AG08396 (cell line): ENCODE measurements around the gene DENND5B.
"Not testable (repeated sequence)": the region's sequence is repeated elsewhere in the genome, so short reads cannot be mapped to it uniquely, and the experiment has no call there.

Experiments used
- DNase-seq: peaks from one replicate; pipeline ENCODE4 v3.0.0; 2012; ENCODE audit warnings: low spot score, mixed read lengths

The DENND5B gene

GRCh38 chr12:31590642-31591379 lies at the start of gene DENND5B:
Gene DENND5B (minus strand): TSS chr12:31591136. CDS start chr12:31590832, 304 bp downstream.
- DNase-seq = peak; percentile 91

GRCh38 chr12:31634620-31635019 lies 43.7 kb upstream of the DENND5B start:
- DNase-seq = no peak

DNA sequence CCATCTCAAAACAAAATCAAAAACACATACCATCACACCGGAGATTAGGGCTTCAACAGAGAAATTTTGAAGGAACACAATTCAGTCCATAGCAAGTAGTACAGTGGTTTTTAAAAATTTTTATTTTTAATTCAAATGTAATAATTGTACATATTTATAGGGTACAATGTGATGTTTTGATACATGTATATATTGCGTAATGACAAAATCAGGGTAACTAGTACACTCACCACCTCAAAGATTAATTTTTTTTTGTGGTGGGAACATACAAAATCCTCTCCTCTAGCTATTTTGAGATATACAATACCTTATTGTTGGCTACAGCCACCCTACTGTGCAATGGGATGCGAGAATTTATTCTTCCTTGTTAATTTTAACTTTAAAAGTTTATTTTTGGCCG lies 42.5 kb upstream of the DENND5B start:
- DNase-seq = no peak

DNA sequence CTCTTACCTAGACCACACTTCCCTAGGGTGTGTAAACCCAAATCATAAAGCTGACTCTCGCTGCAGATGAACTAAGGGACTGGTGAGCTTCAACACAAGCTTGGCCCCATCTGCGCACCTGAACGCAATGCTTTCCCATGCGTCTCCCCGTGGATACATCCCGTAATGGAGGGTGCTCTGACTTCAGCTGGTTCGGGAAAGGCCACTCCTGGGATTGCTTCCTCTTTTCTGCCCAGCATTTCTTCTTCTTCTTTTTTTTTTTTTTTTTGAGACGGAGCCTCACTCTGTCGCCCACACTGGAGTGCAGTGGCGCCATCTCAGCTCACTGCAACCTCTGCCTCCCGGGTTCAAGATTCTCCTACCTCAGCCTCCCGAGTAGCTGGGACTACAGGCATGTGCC lies 40.9 kb upstream of the DENND5B start:
- DNase-seq = no peak

DNA sequence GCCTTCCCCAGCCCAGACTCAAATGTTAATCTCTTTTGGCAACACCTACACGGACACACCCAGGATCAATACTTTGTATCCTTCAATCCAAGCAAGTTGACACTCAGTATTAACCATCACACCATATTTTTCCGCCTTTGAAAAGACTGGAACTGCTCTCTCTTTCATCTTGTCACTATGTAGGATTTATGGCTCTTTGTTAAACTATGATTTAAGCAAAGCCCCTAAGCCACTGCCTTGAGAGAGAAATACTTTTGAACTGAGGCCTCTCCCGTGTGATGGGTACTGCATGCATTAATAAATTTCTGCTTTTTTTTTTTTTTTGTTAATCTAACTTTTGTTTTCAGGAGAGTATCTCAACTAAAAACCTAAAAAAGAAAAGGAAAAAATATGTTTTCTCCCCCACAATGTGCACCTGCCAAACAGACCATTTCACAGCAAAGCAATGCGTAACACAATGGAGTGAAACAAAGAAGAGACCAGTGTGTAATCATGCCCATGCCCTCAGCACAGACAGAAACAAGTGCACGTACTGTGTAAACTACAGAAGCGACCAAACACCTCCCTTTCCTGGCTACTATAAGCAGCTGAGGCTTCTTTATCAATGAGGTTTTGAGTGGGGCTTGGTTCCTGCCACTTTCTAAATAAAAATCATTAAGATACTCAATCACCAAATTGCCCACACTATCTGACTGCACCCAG lies 40.2 kb upstream of the DENND5B start:
- no peak for DNase-seq

GRCh38 chr12:31629756-31630732 lies 39.1 kb upstream of the DENND5B start:
- peak; percentile 24 for DNase-seq

- DNase-seq = no peak
Measured at GRCh38 chr12:31627456-31628054, 36.6 kb upstream of the DENND5B start.

DNA sequence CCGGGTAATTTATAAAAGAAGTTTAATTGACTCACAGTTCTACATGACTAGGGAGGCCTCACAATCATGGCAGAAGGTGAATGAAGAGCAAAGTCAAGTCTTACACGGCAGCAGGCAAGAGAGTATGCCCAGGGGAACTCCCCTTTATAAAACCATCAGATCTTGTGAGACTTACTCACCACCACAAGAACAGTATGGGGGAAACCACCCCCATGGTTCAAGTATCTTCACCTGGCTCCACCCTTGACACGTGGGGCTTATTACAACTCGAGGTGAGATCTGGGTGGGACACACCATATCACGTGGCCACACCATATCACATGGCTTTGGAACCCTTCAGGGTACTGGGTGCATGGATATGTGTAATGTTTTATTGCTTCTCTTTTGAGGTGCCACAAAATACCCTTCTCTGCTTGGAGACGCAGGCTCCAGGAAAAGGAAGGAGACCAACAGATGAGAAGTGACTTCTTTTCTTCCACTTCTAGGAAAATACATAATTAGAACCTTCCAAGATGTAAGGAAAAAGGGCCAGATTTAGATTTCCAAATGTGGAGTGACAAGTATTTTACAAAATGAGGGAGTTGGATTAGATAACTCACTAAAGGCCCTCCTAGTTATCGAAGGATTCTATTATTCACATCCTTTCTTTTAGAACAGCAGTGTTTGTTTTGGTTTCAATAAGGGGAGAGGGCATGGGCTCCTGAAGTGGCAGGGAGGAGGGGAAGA lies 35.5 kb upstream of the DENND5B start:
- no peak for DNase-seq

DNA sequence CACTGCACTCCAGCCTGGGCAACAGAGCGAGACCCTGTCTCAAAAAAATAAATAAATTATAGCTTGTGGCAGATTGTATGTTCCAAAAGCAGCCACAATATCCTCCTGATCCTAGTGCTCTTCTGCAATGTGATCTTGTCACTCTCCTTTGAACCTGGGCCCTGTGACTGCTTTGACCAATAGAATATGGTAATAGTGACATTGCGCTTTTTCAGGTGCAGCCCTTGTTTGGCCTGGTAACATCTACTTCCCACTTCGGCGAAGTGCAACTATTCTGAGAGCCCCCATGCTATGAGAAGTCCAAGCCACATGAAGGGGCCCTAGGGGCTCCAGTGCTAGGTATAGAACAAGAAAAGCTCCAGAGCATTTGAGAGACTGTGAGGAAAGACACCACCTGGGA lies 31.1 kb upstream of the DENND5B start:
- DNase-seq = no peak

GRCh38 chr12:31620311-31620710 lies 29.4 kb upstream of the DENND5B start:
- DNase-seq = no peak

DNA sequence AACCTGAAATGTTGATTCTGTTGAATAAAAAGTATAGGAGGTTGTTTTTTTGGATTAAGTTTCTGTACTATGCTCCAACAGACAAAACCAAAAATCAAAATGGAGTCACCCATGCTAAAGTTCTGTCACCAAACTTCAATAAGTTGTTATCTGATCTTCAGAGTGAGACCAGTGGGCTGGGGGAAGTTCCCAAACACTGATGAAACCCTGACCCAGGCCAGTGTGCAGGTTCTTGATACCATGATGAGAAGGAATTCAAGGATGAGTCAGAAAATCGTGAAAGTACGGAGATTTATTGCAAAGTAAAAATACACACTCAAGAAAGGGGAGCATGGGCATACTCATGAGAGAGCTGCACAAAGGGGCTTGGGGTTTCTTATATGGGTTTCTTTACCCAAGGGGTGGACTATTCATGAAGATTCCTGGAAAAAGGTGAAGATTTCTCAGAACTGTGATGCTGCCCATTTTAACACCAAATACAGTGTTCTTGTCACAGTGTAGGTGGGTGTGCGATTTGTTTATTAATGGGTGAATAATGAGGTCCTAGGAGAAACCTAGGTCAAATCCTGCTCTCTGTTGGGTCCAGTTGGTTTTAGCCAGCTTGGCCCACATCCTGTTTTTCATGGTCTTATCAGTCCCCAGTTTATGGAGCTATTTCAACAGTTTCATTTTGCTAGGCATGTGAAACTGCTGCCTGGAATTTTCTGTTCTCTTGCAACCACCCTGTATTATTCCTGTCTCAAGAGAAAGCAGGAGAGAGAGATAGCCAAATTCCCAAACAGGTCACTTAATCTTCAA lies 27.5 kb upstream of the DENND5B start:
- DNase-seq = no peak

DNA sequence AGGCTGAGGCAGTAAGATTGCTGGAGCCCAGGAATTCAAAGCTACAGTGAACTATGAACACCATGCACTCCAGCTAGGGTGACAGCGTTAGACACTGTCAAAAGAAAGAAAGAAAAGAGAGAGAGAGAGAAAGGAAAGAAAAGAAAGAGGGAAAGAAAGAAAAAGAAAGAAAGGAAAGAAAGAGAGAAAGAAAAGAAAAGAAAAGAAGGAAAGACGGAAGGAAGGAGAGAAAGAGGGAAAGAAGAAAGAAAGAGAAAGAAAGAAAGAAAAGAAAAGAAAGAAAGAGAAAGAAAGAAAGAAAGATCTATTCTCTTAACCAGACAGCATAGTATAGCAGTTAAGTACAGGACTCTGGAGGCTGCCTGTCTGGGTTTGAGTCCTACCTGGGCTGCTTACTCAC lies 21.9 kb upstream of the DENND5B start:
- no peak for DNase-seq

DNA sequence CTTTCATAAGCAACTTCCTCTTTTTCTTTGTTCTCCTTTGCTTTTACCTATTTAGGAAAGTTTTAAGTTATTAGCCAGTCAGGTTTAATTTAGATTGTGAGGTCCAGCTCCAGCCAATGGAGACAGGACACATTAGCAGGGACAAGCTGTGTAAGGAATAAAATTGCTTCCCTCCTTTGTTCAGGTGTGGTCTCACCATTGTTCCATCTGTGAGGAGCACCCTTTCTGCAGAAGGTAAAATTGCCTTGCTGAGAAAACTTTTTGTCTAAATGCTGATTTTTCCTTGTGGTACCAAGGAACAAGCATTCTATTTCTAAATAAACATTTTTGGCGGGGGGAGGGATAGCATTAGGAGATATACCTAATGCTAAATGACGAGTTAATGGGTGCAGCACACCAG lies 17.4 kb upstream of the DENND5B start:
- DNase-seq = not testable (repeated sequence)

DNA sequence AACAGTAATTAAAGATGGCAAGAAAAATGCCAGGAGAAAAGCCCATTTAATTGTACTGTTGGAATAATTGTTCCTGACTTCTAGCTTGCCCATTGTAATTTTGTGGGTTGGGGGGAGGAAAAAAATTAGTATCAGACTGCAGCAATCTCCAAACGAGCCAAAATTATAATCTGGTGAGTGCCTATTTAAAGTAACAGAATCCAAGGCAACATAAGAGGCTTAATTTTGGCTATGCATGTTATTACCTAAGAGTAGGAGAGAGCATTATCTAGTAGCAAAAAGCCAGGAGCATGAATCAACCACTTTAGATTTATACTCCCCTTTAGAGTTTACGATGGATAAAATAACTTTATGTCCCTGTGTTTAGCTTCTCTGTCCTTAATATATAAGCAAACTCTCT lies 14.6 kb upstream of the DENND5B start:
- no peak for DNase-seq

DNA sequence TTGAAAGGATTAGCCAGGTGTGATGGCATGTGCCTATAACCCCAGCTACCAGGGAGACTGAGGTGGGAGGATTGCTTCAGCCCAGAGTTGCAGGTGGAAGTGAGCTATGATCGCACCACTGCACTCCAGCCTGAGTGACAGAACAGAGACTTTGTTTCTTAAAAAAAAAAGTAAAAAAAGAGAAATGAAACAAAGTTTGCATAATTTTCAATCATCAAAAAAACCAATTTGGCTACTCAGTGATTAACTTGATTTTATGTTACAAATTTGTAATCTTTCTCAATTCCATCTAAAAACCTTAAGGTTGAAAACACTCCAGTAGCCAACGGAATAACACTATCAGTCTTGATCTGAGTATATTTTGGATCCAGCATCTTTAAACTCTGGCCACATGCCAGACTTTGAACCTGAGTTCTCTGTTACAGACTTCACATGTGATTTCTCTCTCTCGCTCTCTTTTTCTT lies 12.6 kb upstream of the DENND5B start:
- no peak for DNase-seq

DNA sequence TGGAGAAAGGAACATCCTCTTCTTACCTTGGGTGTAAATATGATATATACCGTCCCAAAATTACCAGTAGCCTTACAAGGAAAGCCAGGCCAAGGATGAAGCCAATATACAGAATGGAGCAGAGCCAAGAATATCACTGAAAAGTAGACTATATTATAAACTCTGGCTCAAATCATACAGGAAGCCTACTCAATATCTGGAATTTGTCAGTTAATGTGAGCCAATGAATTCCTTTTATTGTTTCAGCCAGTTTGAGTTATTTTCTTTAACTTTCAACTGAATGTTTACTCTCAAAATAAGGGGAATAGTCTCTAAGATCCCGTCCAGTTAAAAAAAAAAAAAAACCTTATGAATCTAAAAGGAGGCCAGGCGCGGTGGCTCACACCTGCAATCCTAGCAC lies 9.8 kb upstream of the DENND5B start:
- no peak for DNase-seq

GRCh38 chr12:31600252-31600651 lies 9.3 kb upstream of the DENND5B start:
- no peak for DNase-seq

DNA sequence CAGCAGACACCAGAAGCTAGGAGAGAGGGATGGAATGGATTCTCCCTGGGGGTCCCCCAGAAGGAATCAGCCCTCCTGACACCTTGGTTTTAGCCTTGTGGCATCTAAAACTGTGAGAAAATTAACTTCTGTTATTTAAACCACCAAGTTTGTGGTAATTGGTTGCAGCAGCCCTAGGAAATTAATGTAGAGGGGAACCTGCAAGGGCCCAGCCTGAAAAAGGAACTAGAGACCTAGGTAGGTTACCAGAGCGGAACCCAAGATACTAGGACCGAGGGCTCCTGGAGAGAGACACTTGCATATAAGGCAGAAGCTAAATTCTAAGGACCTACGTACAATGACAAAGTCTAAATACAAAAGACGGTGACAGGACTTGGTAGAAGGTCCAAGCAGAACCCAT lies 8.1 kb upstream of the DENND5B start:
- DNase-seq = no peak

- DNase-seq = no peak
Measured at GRCh38 chr12:31597066-31597465, 6.1 kb upstream of the DENND5B start.

- peak; percentile 56 for DNase-seq
Measured at GRCh38 chr12:31594681-31595080, 3.7 kb upstream of the DENND5B start.
